OCI-LY3 (cell line): ENCODE data around the gene BRD4.

ENCODE experiments used
- EZH2phosphoT487 ChIP-seq: fragments of 200-600 bp; shearing (Covaris generic); IDR thresholded peaks from 2 replicates; pipeline ENCODE4 v1.6.1; 2018; ENCODE audit warnings: antibody characterized with exemption, mixed run types, low read depth
- TF ChIP-seq, protein P1 (sequence below): fragments of 200-600, 300-600 bp; sonication (generic); IDR thresholded peaks from 2 replicates; pipeline ENCODE4 v1.5.1; 2014; ENCODE audit warnings: antibody characterized with exemption, low read length, low read depth

DNA sequence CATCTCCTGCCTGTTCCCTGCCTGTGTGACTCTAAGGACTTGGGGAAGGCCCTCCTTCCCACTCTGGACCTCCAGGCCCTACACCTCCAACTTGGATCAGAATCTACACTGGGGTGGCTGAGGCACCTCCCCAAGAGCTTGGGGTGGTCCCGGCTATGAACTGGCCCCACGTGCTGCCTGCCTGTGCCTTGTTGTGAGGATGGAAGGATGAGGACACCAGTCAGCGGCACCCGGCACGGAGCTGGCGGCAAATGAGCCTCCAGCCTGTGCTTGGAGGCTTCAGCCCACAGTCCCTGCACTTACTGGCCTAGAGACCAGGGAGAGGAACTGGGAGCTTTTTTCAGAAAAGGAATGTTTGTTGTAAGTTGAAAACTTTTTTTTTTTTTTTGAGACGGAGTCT is 38.8 kb upstream of the BRD4 start:
- TF ChIP-seq, protein P1, sequence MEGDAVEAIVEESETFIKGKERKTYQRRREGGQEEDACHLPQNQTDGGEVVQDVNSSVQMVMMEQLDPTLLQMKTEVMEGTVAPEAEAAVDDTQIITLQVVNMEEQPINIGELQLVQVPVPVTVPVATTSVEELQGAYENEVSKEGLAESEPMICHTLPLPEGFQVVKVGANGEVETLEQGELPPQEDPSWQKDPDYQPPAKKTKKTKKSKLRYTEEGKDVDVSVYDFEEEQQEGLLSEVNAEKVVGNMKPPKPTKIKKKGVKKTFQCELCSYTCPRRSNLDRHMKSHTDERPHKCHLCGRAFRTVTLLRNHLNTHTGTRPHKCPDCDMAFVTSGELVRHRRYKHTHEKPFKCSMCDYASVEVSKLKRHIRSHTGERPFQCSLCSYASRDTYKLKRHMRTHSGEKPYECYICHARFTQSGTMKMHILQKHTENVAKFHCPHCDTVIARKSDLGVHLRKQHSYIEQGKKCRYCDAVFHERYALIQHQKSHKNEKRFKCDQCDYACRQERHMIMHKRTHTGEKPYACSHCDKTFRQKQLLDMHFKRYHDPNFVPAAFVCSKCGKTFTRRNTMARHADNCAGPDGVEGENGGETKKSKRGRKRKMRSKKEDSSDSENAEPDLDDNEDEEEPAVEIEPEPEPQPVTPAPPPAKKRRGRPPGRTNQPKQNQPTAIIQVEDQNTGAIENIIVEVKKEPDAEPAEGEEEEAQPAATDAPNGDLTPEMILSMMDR = no peak
- no peak for TF ChIP-seq EZH2phosphoT487
